Measurements from ENCODE around the gene CYP39A1.

DNA sequence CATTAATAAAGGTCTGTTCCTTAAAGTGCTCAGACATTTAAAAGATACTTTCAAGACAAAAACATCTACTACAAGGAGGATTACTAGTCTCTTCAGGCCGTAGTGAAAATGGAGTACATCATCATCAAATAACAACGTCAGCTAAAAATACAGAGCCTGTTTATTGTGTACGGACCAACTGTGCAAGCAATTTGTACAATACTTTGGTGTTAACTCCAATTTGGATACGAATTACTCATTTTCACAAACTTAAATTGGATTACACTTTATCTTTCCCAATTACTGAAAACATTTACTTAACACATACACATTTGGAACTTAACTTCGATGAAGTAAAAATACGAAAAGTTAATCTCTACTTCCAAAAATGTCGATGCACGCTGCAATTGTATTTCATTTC lies 802 bp downstream of the CYP39A1 start:
- TF ChIP-seq, protein P1, sequence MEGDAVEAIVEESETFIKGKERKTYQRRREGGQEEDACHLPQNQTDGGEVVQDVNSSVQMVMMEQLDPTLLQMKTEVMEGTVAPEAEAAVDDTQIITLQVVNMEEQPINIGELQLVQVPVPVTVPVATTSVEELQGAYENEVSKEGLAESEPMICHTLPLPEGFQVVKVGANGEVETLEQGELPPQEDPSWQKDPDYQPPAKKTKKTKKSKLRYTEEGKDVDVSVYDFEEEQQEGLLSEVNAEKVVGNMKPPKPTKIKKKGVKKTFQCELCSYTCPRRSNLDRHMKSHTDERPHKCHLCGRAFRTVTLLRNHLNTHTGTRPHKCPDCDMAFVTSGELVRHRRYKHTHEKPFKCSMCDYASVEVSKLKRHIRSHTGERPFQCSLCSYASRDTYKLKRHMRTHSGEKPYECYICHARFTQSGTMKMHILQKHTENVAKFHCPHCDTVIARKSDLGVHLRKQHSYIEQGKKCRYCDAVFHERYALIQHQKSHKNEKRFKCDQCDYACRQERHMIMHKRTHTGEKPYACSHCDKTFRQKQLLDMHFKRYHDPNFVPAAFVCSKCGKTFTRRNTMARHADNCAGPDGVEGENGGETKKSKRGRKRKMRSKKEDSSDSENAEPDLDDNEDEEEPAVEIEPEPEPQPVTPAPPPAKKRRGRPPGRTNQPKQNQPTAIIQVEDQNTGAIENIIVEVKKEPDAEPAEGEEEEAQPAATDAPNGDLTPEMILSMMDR (IDR thresholded peaks at IDR 0.05), result no peak
- TF ChIP-seq POLR2A (IDR thresholded peaks at IDR 0.05) (no peak), POLR2AphosphoS5 (IDR thresholded peaks at IDR 0.05) (no peak), EP300 (IDR thresholded peaks at IDR 0.05; ENCODE audit: low read depth) (no peak)

All from transverse colon (tissue), 4 donors.